Activated effector memory CD4-positive, alpha-beta T cell treated with anti-CD3 and anti-CD28 coated beads, Interleukin-2, amount 50 U/mL, for 16 hours (primary cell): ENCODE measurements around the gene LOC128125822.
A peak's percentile ranks its signal among the peaks of the same experiment; 100 is the strongest.

Experiments used
- DNase-seq: peaks from one replicate; pipeline ENCODE4 v3.0.0-alpha.2; 2020

The LOC128125822 gene

GRCh38 chr6:63558278-63558677 is 14.0 kb upstream of the LOC128125822 start:
- DNase-seq, result no peak

DNA sequence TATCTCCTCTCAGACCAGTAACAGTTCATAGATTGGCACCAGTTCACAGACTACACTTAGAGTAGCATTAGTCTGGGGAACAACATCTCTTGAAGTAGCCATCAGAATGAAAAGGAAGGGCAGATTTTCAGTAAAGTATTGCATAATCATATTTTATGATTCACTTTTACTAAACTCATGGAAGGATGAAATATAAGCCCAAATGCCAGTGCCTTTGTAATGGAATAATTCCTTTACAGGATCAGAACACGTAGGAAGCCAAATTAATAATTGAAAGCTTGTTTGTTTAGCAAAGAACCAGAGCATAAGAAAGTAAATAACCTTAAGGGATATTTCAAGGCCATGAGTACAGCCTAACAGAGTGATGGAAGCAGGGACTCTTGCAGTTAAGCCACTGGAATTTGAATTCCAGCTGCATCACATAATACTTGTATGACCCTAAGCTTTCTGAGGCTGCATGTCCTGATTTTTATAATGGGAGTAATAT is 11.4 kb upstream of the LOC128125822 start:
- no peak for DNase-seq

- no peak for DNase-seq
These were observed 11.0 kb upstream of the LOC128125822 start for GRCh38 chr6:63561288-63561687.

- no peak for DNase-seq
These were observed 9.0 kb upstream of the LOC128125822 start for GRCh38 chr6:63563235-63563634.

DNA sequence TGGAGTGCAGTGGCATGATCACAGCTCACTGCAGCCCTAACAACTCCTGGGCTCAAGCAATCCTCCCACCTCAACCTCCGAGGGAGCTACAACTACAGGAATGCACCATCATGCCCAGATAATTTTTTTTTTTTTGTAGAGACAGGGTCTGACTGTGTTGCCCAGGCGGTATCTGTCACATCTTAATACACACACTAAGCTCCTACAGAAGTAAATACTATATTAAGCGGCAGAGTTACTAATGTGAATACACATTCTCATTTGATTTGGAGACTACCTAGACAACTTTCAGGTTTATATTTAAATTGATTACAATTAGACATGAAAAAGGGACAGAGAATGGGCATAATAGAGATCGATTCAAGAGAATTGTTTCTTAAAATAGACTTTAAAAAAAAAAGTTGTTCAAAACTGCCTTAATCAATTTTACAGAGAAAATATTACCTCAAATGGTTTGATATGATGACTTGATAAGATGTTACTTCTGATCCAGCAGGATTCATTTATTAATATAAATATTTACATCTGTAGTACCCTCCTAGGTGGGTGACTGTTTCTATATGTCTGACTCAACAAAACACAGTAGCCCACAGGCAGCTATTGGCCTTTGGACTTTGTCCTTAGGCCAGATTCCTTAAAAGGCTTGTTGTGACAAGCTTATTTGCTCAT is 7.1 kb upstream of the LOC128125822 start:
- DNase-seq, result no peak

DNA sequence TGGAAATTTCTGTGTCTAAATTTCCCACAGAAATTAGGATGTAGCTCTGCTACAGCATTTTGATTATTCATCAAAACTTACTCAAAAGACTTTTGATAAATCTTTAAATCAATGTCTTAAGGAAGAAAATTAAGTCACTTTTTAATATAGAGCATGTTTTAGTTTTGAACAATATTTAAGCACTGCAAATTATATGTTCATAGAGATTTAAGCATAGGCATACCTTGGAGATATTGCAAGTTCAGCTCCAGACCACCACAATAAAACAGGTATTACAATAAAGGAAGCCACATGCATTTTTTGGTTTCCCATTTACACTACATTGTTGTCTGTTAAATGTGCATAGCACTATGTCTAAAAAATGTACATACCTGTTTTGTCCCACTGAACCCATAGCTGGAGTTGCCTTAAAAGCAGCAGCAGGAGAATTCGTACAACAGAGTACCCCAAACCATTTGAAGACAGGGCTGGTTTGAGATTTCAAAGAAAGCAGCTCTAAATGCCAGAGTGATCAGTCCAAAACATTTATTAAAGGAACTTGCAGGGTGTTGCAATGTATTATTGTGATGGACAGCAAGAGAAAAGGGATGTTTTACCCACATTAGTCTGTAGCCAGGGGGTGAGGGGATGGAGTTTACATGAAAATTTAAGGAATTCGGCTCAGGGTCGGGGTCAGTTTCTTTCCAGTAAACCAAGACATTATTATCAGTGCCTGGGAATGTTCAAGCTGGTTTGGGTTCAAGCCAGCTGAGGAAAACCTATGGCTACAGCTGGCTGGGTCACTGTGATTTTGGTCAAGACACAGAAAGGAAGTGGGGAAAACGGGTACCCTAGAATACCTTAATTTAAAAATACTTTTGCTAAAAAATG is 6.3 kb upstream of the LOC128125822 start:
- no peak for DNase-seq

- no peak for DNase-seq
These were observed 4.3 kb upstream of the LOC128125822 start for GRCh38 chr6:63567966-63568365.

GRCh38 chr6:63571361-63572043 is 778 bp upstream of the LOC128125822 start:
- peak; percentile 79 for DNase-seq

- DNase-seq, result no peak
These were observed 431 bp downstream of the LOC128125822 start for GRCh38 chr6:63572747-63573075.

DNA sequence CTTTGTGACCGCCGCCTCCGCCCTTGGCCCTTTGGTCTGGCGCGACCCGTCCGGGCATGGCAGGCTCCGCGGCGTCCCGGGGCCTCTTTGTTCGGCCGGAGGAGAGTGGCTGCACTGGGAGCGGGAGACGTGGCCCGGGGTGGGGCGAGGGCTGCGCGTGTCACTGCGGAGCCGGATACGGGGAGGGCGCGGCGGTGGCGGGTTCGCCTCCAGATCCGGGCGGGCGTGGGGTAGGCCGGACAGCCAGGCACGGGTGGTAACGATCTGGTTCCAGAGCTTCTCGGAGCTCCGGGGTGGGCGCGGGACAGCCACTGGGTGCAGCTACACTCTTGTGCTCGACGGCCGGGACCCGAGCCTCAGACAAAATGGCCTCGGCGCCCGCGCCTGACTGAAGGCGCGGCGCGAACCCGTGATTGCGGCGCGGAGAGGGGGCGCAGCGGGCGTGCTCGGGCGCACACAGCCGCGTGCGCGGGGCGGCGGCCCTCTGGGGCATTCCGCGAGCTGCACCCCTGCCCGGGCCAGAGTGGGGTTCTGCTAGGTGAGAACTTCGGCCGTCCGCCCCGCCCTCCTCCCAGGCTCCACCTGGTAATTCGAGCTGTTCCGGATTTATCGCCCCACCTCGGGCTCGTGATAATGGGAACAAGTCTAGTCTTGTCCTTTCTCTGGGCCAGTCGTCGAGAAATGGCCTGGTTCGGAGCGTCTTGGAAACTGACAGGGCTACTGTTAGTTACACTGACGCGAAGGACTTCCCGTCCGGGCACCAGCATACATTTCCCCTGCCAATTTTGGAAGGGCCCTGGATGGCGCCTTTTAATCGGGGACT is 1.0 kb downstream of the LOC128125822 start:
- peak; percentile 88 for DNase-seq

DNA sequence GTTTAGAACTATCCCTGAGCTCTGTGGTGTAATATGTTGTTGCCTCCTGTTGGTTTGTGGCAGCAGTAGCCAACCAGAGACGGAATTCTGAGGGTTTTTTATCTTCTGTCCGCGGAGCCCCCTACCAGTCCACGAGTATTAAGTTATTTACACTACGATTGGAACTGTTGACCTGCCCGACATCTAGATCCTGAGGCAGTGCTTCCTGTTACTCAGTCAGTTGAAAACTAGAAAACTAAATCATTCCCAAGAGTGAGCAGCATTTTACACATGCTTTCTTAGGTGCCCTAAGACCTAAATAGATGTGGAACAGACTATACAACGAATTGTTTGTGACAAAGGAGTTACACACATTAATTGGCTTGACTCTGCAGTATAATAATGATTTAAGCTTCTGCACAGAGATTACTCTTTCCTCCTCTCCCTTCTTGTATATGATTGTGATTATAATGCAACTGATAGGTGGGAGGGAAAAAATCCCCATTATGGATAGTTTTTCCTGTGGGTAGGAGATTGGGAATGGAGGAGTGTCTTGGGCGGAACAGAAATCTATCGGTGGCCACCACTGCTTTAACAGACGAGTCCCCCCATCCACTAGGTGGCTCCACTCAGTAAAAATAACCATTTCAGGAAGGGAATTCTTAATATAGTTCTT is 1.7 kb downstream of the LOC128125822 start:
- DNase-seq, result peak; percentile 75

DNA sequence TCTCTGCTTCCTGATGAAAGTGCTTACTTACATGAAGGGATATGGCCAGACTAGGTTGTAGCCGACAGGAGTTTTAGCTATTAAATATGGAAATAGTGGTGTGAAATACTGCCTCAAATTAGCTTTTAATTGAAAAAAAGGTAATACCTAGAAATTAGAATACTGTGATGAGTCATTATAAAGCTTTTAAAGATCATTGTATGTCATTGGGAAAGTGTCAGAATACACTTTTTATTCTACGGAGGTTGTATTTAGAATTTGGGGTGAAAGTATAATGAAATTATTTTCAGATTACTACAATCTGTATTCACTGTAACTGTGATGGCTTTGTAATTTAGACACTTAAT is 2.2 kb downstream of the LOC128125822 start:
- DNase-seq, result no peak

GRCh38 chr6:63576147-63576772 is 4.0 kb downstream of the LOC128125822 start:
- DNase-seq, result no peak

- no peak for DNase-seq
These were observed 4.9 kb downstream of the LOC128125822 start for GRCh38 chr6:63576985-63577712.

DNA sequence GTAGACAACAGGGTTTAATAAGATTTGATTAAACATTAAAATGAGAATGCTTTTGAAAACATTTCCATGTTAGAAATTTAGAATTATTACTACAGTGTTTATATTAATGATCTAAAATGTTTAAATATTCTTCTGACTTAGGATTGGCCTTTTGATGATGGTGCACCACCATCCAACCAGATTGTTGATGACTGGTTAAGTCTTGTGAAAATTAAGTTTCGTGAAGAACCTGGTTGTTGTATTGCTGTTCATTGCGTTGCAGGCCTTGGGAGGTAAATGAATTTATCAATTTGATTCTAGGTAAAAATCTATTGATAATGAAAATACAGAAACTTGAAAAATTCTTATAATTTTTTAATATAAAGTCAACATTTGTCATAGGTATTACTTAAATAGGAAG is 6.5 kb downstream of the LOC128125822 start:
- DNase-seq, result no peak

GRCh38 chr6:63579937-63580703 is 7.8 kb downstream of the LOC128125822 start:
- no peak for DNase-seq

DNA sequence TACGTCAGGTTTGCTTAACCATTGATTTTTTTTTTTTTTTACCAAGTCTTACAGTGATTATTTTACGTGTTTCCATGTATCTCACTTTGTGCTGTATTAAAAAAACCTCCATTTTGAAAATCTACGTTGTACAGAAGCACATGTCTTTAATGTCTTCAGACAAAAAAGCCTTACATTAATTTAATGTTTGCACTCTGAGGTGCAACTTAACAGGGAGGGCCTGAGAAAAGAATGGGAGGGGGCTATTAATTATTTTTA is 8.4 kb downstream of the LOC128125822 start:
- no peak for DNase-seq

DNA sequence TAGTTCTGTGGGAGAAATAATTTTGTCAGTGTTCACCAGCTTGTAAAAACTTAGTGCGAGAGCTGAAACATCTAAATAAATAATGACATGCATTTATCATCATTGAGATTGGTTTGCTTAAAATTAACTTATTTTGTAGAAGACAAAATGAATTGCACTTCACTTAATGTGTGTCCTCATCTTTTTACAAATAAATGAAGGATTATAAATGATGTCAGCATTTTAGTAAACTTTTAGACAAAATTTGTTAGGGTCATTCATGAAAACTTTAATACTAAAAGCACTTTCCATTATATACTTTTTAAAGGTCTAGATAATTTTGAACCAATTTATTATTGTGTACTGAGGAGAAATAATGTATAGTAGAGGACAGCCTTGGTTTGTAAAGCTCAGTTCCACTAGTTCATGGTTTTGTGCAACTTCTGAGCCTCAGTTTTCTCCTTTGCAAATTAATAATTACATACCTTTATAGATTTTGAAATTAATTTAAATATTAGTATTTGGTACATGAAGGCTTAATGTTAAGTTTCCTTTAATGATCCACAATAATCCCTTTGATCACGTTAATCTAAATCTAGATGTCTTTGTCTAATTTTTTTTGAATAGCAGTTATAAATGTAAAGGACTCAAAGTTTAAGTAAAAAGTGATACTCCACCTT is 9.2 kb downstream of the LOC128125822 start:
- no peak for DNase-seq

- no peak for DNase-seq
These were observed 10.4 kb downstream of the LOC128125822 start for GRCh38 chr6:63582579-63583231.

- DNase-seq, result no peak
These were observed 11.8 kb downstream of the LOC128125822 start for GRCh38 chr6:63584125-63584514.
